Stimulated activated CD8-positive, alpha-beta memory T cell treated with anti-CD3 and anti-CD28 coated beads, Interleukin-7, amount 100 ng/mL, for 24 hours (primary cell): ENCODE measurements around the gene TOP3A.
A peak's percentile ranks its signal among the peaks of the same experiment; 100 is the strongest.

Experiments used
- DNase-seq: peaks from one replicate; pipeline ENCODE4 v3.0.0-alpha.2; 2020; ENCODE audit warnings: low read depth

The TOP3A gene

DNA sequence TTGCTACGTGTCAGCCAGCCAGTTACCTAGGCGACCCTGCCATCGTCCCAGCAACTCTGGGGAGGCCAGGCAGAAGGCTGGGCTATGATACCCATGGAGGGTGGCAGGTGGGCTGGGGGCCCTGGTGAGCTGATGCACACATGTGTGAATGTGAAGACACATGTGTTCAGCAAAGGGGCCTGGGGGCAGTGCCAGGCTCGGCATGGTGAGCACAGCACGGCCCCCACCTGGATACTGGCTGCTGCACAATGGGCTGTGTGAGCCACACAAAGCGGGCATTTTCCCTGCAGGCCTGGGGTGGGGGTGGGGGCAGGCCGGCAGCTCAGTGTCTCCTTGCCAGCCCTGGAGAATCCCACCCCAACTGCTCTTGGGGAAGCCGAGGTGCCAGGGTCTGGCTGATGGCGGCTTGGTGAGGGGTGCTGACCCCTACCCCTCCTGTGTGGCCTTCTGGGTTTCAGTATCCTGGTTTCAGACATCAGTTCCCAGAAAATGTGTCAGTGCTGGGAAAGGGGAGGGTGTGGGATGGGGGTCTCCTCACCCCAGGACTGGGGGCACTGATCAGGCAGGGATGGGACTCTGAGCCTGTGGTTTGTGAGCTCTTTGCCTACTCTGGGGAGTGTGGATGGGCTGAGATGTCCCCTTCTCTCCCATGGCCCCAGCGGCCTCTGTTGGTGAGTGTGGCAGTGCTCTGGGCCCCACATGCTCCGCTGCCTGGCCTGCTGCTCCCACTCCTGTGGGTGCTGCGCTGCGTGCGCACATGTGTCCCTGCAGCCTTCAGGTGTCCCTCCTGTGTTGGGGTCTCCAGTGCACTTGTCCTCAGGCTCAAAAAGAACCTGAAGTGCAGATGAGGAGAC, 84.3 kb downstream of the TOP3A start:
- no peak for DNase-seq

DNA sequence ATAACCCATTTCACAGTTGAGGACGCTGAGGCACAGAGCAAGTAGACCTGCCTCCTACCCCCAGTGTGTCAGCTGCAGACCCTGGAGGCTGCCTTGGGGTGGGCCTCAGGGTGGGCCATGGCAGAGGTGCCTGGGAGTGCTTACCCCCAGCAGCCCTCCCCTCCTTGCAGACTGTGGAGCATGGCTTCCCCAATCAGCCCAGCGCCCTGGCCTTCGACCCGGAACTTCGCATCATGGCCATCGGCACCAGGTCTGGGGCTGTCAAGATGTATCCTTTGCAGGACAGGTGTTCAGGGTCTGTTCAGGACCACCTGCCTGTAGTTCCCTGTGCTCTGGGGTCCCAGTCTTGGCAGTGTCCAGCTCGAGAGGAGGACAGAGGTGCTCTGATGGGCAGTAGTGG, 85.0 kb downstream of the TOP3A start:
- DNase-seq = no peak

DNA sequence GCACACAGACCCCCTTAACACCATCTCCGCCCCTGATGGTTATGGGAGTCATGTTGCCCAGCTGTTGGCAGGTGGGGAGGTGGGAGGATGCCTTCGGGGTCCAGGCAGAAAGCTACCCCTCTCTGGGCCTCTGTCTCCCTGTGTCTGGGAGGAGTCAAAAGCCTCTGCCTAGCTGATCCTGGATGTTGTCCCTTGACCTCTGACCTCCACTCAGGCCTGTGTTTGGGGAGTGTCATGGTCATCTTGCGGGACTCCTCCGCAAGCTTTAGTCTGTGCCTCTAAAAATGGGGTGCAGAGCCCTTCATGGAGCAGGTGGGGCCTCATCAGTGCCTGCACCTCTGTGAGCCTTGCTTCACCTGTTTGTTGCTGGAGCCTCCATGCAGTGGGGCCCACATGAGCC, 85.5 kb downstream of the TOP3A start:
- no peak for DNase-seq

DNA sequence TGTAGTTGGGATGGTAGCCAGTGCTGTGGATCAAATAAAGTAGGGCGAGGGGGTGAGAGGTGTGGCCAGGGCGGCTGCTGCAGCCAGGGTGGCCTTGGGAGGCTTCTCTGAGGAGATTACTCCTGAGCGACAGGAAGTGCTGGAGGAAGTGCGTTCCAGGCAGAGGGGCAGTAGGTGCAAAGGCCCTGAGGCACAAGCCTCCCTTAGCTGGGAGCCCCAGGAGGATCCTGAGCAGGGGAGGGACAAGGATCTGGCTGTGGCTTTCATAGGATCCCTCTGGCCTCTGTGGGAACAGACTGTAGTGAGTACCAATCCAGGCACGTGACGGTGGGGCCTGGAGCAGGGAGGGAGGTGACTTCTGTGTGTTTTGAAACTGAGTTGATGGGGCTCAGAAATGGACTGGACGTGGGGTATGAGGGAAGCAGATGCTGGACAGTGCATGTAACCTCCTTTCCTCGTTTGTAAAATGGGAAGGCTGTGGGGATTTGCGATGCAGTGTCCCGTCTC, 86.6 kb downstream of the TOP3A start:
- DNase-seq = no peak

DNA sequence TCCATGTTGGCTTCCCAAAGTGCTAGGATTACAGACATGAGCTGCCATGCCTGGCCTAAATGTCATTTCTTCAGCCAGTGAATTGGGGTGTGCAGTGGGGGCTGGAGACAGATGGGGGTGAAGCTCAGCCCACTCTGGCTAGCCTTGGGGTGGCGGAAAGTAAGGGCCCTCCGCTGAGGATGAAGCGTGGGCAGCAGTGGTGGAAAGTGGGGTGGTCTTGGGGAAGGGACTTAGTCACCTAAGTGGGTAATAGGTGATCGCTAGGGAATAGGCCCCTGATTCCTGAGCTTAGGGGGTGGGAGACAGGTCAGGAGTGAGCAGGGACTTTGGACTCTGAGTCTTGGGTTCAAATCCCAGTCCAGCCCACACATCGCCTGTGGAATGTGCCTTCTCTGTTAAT, 87.2 kb downstream of the TOP3A start:
- DNase-seq = no peak

DNA sequence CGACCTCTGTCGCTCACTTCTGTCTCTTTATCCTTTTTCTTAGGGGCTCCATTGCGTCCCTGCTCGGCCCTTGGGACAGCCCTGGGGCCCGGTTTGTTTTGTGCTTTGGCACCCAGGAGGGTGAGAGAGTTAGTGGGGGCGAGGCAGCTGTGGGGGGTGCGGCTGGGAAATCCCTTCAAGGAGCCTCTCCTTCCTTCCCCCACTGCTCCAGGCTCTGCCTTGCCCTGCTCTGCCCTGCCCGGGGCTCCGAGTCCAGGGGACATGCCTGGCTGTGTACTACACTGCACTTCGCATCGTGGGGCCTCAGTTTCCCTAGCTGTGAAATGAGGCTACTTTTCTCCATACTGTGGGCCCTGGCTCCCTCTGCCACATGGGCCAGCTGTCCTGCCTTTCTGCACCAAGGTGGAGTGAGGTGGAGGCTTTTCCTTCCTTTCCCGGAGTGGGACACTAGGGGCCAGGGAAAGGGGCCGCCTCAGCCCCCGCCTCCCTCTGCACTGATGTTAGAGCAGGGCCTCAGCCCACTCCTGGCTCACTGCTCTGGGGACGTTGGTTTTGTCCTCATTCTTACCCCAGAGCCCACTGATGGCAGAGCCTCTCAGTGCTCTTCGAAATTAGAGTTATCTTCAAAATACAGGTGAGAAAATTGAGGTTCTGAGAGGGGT, 88.4 kb downstream of the TOP3A start:
- DNase-seq = no peak

DNA sequence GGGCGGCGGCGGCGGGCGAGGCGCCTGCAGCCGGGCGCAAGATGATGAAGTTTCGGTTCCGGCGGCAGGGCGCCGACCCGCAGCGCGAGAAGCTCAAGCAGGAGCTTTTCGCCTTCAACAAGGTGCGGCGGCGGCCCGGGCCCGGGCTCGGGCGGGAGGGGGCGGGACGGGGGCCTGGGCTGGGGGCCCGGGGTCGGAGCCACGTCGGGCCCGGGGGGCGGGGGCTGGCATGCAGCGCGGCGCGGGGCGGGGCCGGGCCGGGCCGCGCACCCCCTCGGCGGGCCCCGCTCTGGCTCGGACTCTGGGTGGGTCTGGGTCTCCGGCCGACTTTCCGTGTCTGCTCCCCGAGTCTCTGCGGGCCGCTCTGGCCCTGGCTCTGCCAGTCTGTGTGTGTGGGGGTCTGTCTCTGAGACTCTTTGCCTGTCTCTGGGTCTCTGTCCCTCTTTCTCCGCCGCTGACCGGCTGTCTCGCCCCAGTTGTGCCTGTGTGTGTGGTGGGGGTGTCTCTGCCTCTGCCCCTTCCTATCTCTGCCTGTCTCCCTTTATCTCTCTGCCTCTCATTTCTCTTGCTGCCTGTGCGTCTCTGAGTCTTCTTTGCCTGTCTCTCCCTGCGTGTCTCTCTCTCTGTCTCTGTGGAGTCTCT, 89.0 kb downstream of the TOP3A start:
- no peak for DNase-seq

DNA sequence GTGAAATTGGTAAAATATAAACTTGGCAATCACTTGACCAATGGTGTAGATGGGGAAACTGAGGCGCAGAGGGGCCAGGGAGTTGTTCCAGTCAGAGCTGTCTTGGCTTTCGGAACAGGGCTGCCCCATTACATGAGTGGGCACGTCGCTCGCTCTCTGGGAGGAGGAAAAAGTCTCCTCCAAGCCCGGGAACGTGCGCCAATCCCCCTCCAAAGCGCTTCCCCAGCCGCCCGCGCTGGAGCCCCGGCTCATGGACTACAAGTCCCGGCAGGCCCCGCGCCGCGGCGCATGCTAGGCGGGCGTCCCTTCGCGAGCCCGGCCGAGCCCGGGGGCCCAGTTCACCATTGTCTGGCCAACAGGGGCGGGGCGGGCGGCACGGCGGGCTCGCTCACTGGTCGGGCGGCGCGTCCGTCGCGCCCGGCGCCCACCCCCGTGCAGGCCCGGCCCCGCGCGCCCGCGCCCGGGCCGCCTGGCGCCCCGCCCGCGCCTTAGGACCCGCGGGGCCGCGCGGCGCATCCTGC, 89.6 kb downstream of the TOP3A start, which contains the start of gene LLGL1:
TSS of gene LLGL1 (plus strand) at position 515 of the 521 bp plus-strand sequence. CDS start 48 bp downstream, outside the sequence.
- DNase-seq = peak; percentile 87

DNA sequence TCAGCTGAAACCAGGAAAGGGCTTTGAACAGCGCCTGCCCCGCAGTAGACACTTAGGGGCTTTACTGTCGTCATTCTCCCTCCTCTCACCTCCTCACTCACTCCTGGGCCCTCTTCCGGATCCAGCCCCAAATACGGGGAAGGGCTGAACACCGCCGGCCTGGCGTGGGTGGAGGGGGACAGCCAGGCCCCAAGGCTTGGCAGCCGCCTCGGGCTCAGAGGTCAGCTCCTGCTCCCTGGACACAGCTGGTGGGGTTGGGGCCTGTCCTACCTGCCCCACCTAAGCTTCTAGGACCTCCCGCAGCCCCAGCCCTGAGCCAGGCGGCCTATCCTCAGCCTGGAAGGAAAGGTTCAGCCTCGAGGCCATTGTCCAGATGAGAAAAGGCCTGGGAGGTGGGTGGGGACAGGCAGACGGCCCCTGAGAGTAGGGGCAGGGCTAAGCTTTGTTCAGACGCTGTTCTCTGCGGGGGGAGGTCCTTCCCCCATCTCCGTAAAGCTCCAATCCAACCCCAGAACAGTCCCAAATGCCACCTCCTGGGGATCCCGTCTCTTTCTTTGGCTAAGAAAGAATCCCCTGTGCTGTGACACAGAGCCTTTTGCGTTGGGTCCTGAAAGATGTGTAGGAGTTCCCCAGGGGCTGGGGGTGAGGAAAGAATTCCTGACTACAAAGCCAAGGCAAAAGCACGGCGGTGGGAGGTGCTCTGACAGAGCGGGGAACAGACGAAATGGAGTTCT, 90.2 kb downstream of the TOP3A start:
- no peak for DNase-seq

DNA sequence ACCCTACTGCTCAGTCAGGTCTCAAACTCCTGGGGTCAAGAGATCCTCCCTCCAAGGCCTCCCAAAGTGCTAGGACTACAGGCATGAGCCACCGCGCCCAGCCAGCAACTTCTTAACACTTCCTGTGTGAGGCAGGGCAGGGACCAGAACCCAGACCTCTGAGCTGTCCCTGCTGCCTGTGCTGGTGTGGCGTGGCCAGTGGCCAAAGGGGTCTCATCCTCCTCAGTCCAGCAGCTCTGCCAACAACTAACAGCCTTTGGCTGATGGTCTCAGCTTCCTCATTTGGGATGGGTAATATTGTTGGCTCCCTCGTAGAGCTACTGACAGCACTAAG, 90.8 kb downstream of the TOP3A start:
- no peak for DNase-seq
